GM18505 (cell line): Measurements from ENCODE around the gene COL20A1.

Experiments
- ATAC-seq: cut with Tn5 transposase; IDR thresholded peaks from one replicate; pipeline ENCODE4 v1.9.1; 2021; ENCODE audit not compliant: unreplicated experiment
- POLR2A ChIP-seq: IDR thresholded peaks from 4 replicates; pipeline ENCODE4 v1.6.1; 2011; ENCODE audit warnings: borderline replicate concordance; ENCODE audit not compliant: insufficient read depth, insufficient read length; ENCODE audit errors: extremely low read depth

Gene COL20A1

GRCh38 chr20:63314566-63315239 is 21.7 kb downstream of the COL20A1 start:
- TF ChIP-seq POLR2A = no peak
- ATAC-seq = no peak

GRCh38 chr20:63315240-63315689 is 22.3 kb downstream of the COL20A1 start:
- no peak for ATAC-seq
- TF ChIP-seq POLR2A = no peak

- ATAC-seq = no peak
These were observed 22.9 kb downstream of the COL20A1 start for GRCh38 chr20:63315731-63316491.

GRCh38 chr20:63316502-63316921 is 23.5 kb downstream of the COL20A1 start:
- no peak for ATAC-seq
- no peak for TF ChIP-seq POLR2A

More at GRCh38 chr20:63315731-63316491, 22.9 kb downstream of the COL20A1 start:
- no peak for TF ChIP-seq POLR2A

GRCh38 chr20:63317061-63317460 is 24.1 kb downstream of the COL20A1 start:
- TF ChIP-seq POLR2A = no peak
- ATAC-seq = no peak

- ATAC-seq = no peak
- TF ChIP-seq POLR2A = no peak
These were observed 24.8 kb downstream of the COL20A1 start for GRCh38 chr20:63317601-63318291.

GRCh38 chr20:63318391-63319163 is 25.6 kb downstream of the COL20A1 start:
- no peak for TF ChIP-seq POLR2A
- ATAC-seq = no peak

- TF ChIP-seq POLR2A = no peak
- no peak for ATAC-seq
These were observed 26.4 kb downstream of the COL20A1 start for GRCh38 chr20:63319164-63320040.

- TF ChIP-seq POLR2A = no peak
- no peak for ATAC-seq
These were observed 27.1 kb downstream of the COL20A1 start for GRCh38 chr20:63320041-63320511.

- no peak for TF ChIP-seq POLR2A
- no peak for ATAC-seq
These were observed 27.7 kb downstream of the COL20A1 start for GRCh38 chr20:63320616-63321147.

GRCh38 chr20:63321148-63321831 is 28.3 kb downstream of the COL20A1 start:
- no peak for ATAC-seq
- TF ChIP-seq POLR2A = no peak
